GM13977 (cell line): Measurements from ENCODE around the gene SCN5A.

Source experiments
- DNase-seq: peaks from one replicate; pipeline ENCODE4 v3.0.0; 2012; ENCODE audit warnings: low spot score
- in situ Hi-C: fragments of 300-500 bp; cut with MboI; formaldehyde crosslinking; loops from one replicate; pipeline ENCODE4 v1.12.0; 2022; ENCODE audit warnings: low sequenced_read_pairs, low pct_unique_long_range_greater_than_20kb, mixed read lengths, inconsistent platforms; ENCODE audit not compliant: unreplicated experiment
- TF ChIP-seq, protein P1 (sequence below): IDR thresholded peaks from 2 replicates; pipeline ENCODE4 v1.5.1; 2012; ENCODE audit warnings: mild to moderate bottlenecking, control low read depth; ENCODE audit not compliant: insufficient read depth; ENCODE audit errors: extremely low read depth, missing control alignments

SCN5A gene

DNA sequence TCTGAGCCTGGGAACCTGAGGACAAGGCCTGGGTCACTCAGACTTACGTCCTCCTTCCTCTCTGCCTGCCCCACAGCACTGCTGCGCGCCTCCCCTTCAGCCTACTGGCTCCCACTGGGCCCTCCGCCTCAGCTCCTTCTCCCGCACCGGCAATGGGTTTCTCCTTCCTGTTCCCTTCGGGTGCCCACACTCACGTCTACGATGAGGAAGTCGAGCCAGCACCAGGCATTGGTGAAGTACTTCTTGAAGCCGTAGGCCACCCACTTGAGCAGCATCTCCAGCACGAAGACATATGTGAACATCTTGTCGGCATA is 83.3 kb downstream of the SCN5A start:
- TF ChIP-seq, protein P1, sequence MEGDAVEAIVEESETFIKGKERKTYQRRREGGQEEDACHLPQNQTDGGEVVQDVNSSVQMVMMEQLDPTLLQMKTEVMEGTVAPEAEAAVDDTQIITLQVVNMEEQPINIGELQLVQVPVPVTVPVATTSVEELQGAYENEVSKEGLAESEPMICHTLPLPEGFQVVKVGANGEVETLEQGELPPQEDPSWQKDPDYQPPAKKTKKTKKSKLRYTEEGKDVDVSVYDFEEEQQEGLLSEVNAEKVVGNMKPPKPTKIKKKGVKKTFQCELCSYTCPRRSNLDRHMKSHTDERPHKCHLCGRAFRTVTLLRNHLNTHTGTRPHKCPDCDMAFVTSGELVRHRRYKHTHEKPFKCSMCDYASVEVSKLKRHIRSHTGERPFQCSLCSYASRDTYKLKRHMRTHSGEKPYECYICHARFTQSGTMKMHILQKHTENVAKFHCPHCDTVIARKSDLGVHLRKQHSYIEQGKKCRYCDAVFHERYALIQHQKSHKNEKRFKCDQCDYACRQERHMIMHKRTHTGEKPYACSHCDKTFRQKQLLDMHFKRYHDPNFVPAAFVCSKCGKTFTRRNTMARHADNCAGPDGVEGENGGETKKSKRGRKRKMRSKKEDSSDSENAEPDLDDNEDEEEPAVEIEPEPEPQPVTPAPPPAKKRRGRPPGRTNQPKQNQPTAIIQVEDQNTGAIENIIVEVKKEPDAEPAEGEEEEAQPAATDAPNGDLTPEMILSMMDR, result no peak
- no peak for DNase-seq
- in situ Hi-C loops, result no loop called here

DNA sequence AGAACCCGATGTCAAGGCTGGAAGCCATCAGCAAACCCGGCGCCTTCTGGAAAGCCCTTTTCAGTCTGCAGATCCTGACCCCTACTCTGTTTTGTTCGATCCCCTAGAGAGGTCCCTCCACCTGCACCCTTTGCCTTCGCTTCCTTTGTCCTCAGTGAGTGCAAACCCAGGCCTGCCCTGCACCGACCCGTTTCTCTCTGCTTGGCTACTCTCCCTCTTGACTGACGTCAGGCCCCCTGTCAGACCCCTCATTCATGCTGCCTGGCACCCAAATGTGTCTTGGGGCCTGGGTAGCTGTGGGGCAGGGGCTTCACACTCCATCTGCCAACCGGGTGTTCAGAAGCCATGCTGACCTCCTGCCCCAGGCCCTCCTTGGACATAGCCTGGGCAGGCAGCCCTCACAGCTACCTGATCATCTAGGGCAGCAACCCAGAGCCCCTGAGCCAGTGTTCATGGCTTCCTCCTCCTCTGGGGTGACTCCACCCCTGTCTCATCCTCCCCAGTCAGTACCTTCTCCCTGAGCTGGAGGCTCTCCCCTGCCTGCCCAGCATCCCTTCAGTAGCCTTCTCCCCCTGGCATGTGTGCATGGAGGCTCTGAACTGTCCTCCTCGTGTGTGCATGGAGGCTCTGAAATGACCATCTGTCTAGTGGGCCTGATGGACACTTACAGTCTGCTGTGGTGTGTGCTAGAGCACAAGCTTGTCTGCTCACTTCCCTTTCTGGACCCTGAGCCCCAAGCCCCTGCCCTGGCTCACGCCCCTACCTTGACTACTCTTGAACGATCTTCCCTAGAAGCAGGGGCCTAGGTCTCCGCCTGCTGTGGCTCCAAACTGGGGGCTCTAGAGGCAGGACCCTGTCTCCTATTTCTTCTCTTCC is 83.9 kb downstream of the SCN5A start:
- DNase-seq, result no peak
- TF ChIP-seq, protein P1, result no peak
- in situ Hi-C loops, result no loop called here

DNA sequence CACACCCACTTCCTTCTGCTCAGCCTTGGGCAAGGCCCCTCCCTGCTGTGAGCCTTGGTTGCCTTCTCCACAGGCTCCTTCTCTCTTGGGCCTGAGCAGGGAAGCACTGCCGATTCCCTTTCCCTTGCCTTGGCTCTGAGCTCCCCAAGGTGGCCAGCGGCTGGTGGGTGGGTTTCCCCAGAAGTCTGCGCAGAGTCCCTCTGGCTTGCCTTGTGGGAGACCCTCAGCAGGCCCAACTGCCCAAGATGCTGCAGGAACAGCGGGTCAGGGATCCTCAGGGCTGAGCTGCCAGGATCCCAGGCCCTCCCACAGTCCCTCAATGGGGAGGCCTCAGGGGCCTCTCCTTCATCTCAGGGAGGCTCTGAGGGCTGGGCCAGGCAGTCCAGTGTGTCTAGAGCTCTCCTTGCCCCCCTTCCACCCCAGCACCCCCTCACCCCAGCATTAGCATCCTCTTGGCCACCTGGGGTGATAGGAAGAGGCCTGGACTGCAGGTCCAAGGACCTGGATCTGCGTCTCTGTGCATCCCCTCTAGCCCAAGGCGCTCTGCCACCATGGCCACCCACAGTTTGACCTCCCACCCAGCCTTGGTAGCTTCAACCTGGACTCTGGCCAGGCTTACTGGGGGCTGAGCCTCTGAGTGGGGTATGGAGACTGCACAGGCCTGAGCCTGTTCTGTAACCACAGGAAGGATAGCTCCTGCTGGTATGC is 84.7 kb downstream of the SCN5A start:
- DNase-seq, result no peak
- TF ChIP-seq, protein P1, result no peak
- in situ Hi-C loops, result no loop called here

DNA sequence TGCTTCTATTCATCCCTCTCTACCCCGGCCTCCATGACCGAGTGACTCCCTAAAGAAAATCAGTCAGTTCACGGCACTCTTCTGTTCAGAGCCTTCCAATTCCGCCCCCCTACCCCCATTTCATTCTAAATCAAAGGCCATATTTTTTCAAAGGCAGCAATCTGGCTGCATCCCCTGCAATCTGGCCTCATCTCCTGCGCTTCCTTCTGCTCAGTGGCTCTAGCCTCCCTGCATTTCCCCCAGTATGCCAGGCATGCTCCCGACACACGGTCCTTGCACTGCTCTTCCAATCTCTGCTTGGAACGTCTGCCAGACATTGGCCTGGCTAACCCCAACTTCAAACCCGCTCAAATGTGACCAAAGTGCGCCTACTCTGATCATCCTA is 85.6 kb downstream of the SCN5A start:
- in situ Hi-C loops, result no loop called here

DNA sequence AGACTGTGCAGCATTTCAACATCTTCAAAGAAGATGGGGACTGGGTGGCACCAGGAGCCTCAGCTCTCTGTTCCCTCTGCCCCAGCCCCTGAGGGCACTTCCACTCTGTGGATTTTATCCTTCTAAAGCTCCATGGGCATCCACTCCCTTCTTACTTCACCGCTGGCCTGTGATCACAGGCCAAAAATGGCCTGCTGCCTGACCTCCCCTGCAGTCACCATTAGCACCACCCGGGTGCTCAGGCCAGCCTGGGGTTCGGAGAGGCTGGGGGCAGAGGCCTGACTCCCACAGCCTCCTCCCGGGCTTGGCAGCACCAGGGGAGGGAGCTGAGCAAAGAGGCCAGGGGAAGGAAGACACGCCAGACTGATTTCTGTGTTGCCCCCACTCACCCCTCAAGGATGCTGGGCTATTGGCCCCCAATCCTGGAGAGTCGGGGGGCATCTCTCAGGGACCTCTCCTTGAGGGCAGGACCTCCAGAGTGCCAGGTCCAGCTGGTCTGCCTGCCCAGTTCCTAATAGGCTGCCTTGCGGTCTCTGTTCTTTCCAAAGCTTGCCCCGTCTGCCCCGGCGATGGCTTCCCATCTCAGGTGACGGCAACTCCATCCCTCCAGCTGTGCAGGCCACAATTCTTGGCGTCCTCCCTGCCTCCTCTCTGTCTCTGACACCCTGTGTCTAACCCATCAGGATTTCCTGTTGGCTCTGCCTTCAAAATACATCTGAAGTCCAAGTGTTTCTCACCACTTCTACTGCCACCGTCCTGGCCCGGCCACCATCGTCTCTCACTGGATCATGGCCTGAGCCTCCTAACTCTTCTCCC is 86.2 kb downstream of the SCN5A start:
- DNase-seq, result no peak
- TF ChIP-seq, protein P1, result no peak
- in situ Hi-C loops, result no loop called here

More for the DNA sequence above, 85.6 kb downstream of the SCN5A start:
- no peak for DNase-seq
- TF ChIP-seq, protein P1, result no peak

DNA sequence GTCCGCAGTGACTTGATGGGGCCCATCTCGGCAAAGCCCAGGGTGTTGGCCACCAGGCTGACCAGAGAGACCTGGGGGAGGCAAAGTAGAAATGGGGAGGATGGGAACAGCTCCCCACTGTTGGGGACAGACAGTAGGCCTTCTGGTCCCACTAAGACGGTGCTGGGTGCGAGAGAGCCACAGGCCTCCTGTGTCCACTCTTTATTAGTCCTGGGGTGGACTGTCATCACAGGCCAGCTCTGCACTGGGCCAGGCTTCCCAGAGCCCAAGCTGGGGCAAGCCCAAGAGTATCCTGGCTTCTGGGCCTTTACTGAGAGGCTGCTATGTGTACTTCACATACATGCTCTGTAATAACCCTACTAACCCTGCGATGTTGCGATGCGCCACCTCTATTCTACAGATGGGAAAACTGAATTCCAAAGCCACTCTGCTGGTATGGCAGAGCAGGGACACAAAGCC is 87.0 kb downstream of the SCN5A start:
- in situ Hi-C loops, result no loop called here
- TF ChIP-seq, protein P1, result no peak
- no peak for DNase-seq
